OCI-LY7 (cell line): ENCODE data around the gene HAUS2. TPM values are rescaled to one million over a fixed set of nuclear protein-coding genes. Genes with fewer than 3 reads are reported as not detected.

Experiments used
- BruUV-seq: library from RNA; stranded (reverse); fragments of 400-500 nt; replicated peaks from 2 replicates; lab custom pipeline; 2021; lab: Mats Ljungman, UMichigan
- CTCF ChIA-PET: fragments of 300-600 bp; sonication (Branson Sonifier 250); formaldehyde crosslinking; loops from one replicate; lab custom pipeline; 2022; ENCODE audit warnings: antibody characterized with exemption; ENCODE audit not compliant: unreplicated experiment; lab: Charles Lee
- POLR2A ChIA-PET: fragments of 300-600 bp; sonication (Branson Sonifier 250); formaldehyde crosslinking; loops from one replicate; lab custom pipeline; 2022; ENCODE audit warnings: antibody characterized with exemption; lab: Charles Lee
- DNase-seq: peaks from one replicate; pipeline ENCODE4 v3.0.0-alpha.2; 2015; ENCODE audit warnings: low spot score
- H2AFZ ChIP-seq: fragments of 200-600 bp; sonication (generic), shearing (Covaris generic); 2 replicates; pipeline ENCODE4 v1.6.1; 2014; ENCODE audit warnings: mild to moderate bottlenecking, antibody characterized with exemption, low read length, moderate library complexity
- H3K27ac ChIP-seq: fragments of 200-600 bp; sonication (generic); 2 replicates; pipeline ENCODE4 v1.5.1; 2014; ENCODE audit warnings: mixed run types, low read depth, mild to moderate bottlenecking, moderate library complexity, low read length, inconsistent platforms; ENCODE audit not compliant: poor library complexity, severe bottlenecking
- H3K36me3 ChIP-seq: fragments of 200-600 bp; sonication (generic); 2 replicates; pipeline ENCODE4 v1.6.1; 2014; ENCODE audit warnings: mild to moderate bottlenecking, antibody characterized with exemption, low read length, moderate library complexity, mixed read lengths; ENCODE audit not compliant: insufficient read depth
- H3K4me1 ChIP-seq: fragments of 200-600 bp; sonication (generic); 2 replicates; pipeline ENCODE4 v1.5.1; 2014; ENCODE audit warnings: mild to moderate bottlenecking, low read length; ENCODE audit not compliant: insufficient read depth, poor library complexity, severe bottlenecking
- H3K4me2 ChIP-seq: fragments of 200-600 bp; sonication (generic); 2 replicates; pipeline ENCODE4 v1.6.1; 2014; ENCODE audit warnings: mild to moderate bottlenecking, low read length
- H3K4me3 ChIP-seq: fragments of 200-600 bp; sonication (generic); 2 replicates; pipeline ENCODE4 v1.5.1; 2014; ENCODE audit warnings: mild to moderate bottlenecking, low read depth, low read length; ENCODE audit not compliant: poor library complexity, severe bottlenecking
- H3K79me2 ChIP-seq: fragments of 200-600 bp; sonication (generic); 2 replicates; pipeline ENCODE4 v1.6.1; 2016; ENCODE audit warnings: low read depth, mild to moderate bottlenecking, low read length, moderate library complexity, mixed read lengths; ENCODE audit not compliant: insufficient read depth
- H3K9me2 ChIP-seq: fragments of 200-600 bp; sonication (generic); 2 replicates; pipeline ENCODE4 v1.6.1; 2016; ENCODE audit warnings: mild to moderate bottlenecking, low read length, mixed read lengths; ENCODE audit not compliant: insufficient read depth
- H3K9me3 ChIP-seq: fragments of 200-600 bp; sonication (generic); 2 replicates; pipeline ENCODE4 v1.6.1; 2014; ENCODE audit warnings: mild to moderate bottlenecking, mixed run types, low read length, mixed read lengths
- H4K20me1 ChIP-seq: fragments of 200-600 bp; sonication (generic); 2 replicates; pipeline ENCODE4 v1.6.1; 2014; ENCODE audit warnings: mild to moderate bottlenecking, antibody characterized with exemption, low read length, moderate library complexity, mixed read lengths; ENCODE audit not compliant: insufficient read depth
- CTCF ChIP-seq: fragments of 200-600 bp; sonication (generic); conservative IDR thresholded peaks from 2 replicates; pipeline ENCODE4 v1.5.1; 2014; ENCODE audit warnings: mild to moderate bottlenecking, antibody characterized with exemption, low read length, moderate library complexity, mixed read lengths
- EZH2phosphoT487 ChIP-seq: fragments of 200-600 bp; sonication (generic); IDR thresholded peaks from 2 replicates; pipeline ENCODE4 v1.6.1; 2018; ENCODE audit warnings: low read depth, borderline replicate concordance, mild to moderate bottlenecking, mixed run types, antibody characterized with exemption, low read length, moderate library complexity, mixed read lengths
- intact Hi-C: fragments of 100-400 bp; cut with micrococcal nuclease; formaldehyde crosslinking; loops from one replicate; pipeline ENCODE4 v1.10.0; 2022; ENCODE audit not compliant: unreplicated experiment
- total RNA-seq, 2 experiments: library from RNA; depleted of rRNA in 1 of 2; stranded (reverse); fragments of >200 nt in 1 of 2; shearing (Covaris generic) in 1 of 2; gene quantifications; 2 replicates each; pipeline ENCODE4 v1.2.3, GENCODE V29; 2014 to 2022

HAUS2 gene
- total RNA-seq, 2 experiments from 2014 or later: 43.7 to 50.4 TPM

DNA sequence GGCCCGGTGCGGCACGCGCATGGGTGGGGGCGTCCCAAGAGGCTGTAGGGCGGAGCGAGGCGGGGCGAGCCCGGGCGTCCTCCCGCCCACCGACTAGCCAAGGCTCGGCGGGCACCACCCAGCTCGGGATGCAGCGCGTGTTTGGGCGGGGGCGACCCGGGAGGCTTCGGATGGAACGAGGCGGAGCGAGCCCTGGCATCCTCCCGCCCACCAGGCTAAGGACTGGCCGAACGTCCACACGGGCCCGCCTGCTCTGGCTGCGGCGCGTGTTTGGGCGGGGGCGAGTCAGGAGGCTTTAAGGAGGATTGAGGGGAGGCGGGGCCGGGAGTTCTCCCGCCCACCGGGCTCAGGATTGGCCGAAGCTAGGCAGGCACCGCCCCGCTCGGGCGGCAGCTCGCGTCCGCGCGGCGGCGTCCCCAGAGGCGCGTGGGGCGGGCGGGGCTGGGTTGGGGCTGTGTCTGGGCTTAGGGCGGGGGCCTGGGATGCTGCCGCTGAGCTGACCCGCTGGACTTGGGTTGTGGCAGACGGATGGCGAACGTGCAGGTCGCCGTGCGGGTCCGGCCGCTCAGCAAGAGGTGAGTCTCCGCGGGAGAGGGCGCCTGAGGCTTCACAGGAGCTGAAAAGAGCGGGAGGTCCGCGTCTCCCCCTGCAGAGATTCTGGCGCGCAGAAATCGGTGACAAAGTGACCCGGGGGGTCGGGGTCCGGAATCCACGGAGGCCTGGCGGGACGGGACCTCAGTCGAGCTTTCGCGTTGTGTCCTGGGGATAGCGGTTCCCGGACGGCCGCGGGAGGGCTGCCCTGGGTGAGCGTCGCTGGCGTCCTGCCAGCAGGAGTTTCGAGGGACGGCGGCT is 26.8 kb downstream of the HAUS2 start, which contains the start of gene STARD9:
STARD9 (plus strand) TSS at position 419 of the 852 bp plus-strand sequence; CDS start at position 529, 110 bp downstream.
- no peaks in the 10 kb centered on the region; the same call in 1 of the 2 replicates for H3K9me3 ChIP-seq
- BruUV-seq: no TSS peak
- CTCF ChIA-PET: interaction anchor here (0.6 kb wide), 2 partner anchors 25 to 136 kb away, joined by 3 read pairs; no protein-coding TSS in a partner anchor
- H3K36me3 ChIP-seq: peaks cover 4% of the 10 kb centered on the region; the same call in 1 of the 2 replicates
- peaks cover 33% of the 10 kb centered on the region for H3K4me1 ChIP-seq
- H3K4me2 ChIP-seq: peak within 1 kb of the TSS; percentile 78
- no peaks in the 10 kb centered on the region for H4K20me1 ChIP-seq
- peak within 1 kb of the TSS; percentile 79 for H3K4me3 ChIP-seq
- no peaks in the 10 kb centered on the region for H3K9me2 ChIP-seq
- intact Hi-C loops: loop anchor here (5.0 kb wide), 2 partner anchors 77 to 342 kb away; no protein-coding TSS in a partner anchor
- DNase-seq: peak; percentile 96
- no peak for TF ChIP-seq EZH2phosphoT487
- TF ChIP-seq CTCF: no peak
- H3K27ac ChIP-seq: peak within 1 kb of the TSS; percentile 1
- H2AFZ ChIP-seq: peak within 1 kb of the TSS; percentile 70
- peaks cover 11% of the 10 kb centered on the region; the same call in 1 of the 2 replicates for H3K79me2 ChIP-seq
- POLR2A ChIA-PET: interaction anchor here (0.6 to 1.6 kb wide), 7 partner anchors 9 to 1632 kb away, joined by 3 to 6 read pairs (median 4); no protein-coding TSS in a partner anchor

GRCh38 chr15:42576040-42576594 is 27.5 kb downstream of the HAUS2 start:
- TF ChIP-seq EZH2phosphoT487 (no peak), CTCF (no peak)
- peak overlapping the region; percentile 79 for H3K4me3 ChIP-seq
- peaks cover 36% of the 10 kb centered on the region for H3K4me1 ChIP-seq
- H3K9me3 ChIP-seq: no peaks in the 10 kb centered on the region; the same call in 1 of the 2 replicates
- H3K9me2 ChIP-seq: no peaks in the 10 kb centered on the region
- H3K79me2 ChIP-seq: peaks cover 11% of the 10 kb centered on the region; the same call in 1 of the 2 replicates
- H3K36me3 ChIP-seq: no peaks in the 10 kb centered on the region; the same call in 1 of the 2 replicates
- peak overlapping the region; percentile 78 for H3K4me2 ChIP-seq
- intact Hi-C loops: loop anchor here (5.0 kb wide), 2 partner anchors 76 to 341 kb away; no protein-coding TSS in a partner anchor
- BruUV-seq: no TSS peak
- ChIA-PET POLR2A (interaction anchor here (1.0 to 1.6 kb wide), 4 partner anchors 8 to 32 kb away, joined by 3 to 5 read pairs (median 4); no protein-coding TSS in a partner anchor), CTCF (no interaction called here)
- no peaks in the 10 kb centered on the region for H4K20me1 ChIP-seq
- no peak for DNase-seq
- H2AFZ ChIP-seq: peak overlapping the region; percentile 62
- H3K27ac ChIP-seq: no peak overlapping the region
